C4-2B (cell line): ENCODE measurements around the gene FRMD1.

Experiments used
- CTCF ChIP-seq: fragments of 450-650 bp; conservative IDR thresholded peaks from 2 replicates; pipeline ENCODE4 v1.5.1; 2017; ENCODE audit warnings: mild to moderate bottlenecking
- ZFX ChIP-seq: fragments of 450-650 bp; IDR thresholded peaks from 2 replicates; pipeline ENCODE4 v1.6.1; 2017

GRCh38 chr6:168064226-168064807 is 14.7 kb downstream of the FRMD1 start:
- TF ChIP-seq CTCF (no peak), ZFX (no peak)
